Neutrophil (primary cell): ENCODE results near the gene MAPK11.

Experiments used
- H3K27ac ChIP-seq: fragments of 200-600 bp; sonication (generic); 2 replicates; pipeline ENCODE4 v1.5.1; 2016; ENCODE audit warnings: mild to moderate bottlenecking, moderate library complexity
- H3K27me3 ChIP-seq: fragments of 200-600 bp; sonication (generic); 2 replicates; pipeline ENCODE4 v1.6.0; 2016; ENCODE audit warnings: mild to moderate bottlenecking
- H3K36me3 ChIP-seq: fragments of 200-600 bp; sonication (generic); 2 replicates; pipeline ENCODE4 v1.5.1; 2017
- H3K4me1 ChIP-seq, 2 experiments: fragments of 200-600 bp in 1 of 2; sonication (generic) in 1 of 2; 1 replicate in 1 of 2; 2 replicates in 1 of 2; pipeline versions ENCODE4 v1.5.1 to v1.6.1; 2013 to 2016; ENCODE audit warnings: low read depth in 1 of 2, low read length in 1 of 2, mild to moderate bottlenecking in 1 of 2, moderate library complexity in 1 of 2; ENCODE audit not compliant: control insufficient read depth in 1 of 2, insufficient read depth in 1 of 2
- H3K4me3 ChIP-seq, 2 experiments: fragments of 200-600 bp in 1 of 2; sonication (generic) in 1 of 2; 1 replicate in 1 of 2; 2 replicates in 1 of 2; pipeline ENCODE4 v1.5.1; 2013 to 2016; ENCODE audit warnings: low read depth in 1 of 2, low read length in 1 of 2, mild to moderate bottlenecking in 1 of 2, moderate library complexity in 1 of 2
- H3K9me3 ChIP-seq: fragments of 200-600 bp; sonication (generic); 2 replicates; pipeline ENCODE4 v1.5.1; 2016
- CTCF ChIP-seq: fragments of 200-600 bp; sonication (generic); IDR thresholded peaks from 2 replicates; pipeline ENCODE4 v1.5.1; 2016; ENCODE audit warnings: antibody characterized with exemption

The MAPK11 gene

GRCh38 chr22:50267591-50268390, 2.4 kb downstream of the MAPK11 start:
- no peaks in the 10 kb centered on the region for H3K36me3 ChIP-seq
- no peak for TF ChIP-seq CTCF
- no peak overlapping the region for H3K27ac ChIP-seq
- H3K9me3 ChIP-seq: no peaks in the 10 kb centered on the region
- H3K27me3 ChIP-seq: peaks cover 100% of the 10 kb centered on the region
- no peak overlapping the region for H3K4me3 ChIP-seq
- peaks cover 0 to 23% of the 10 kb centered on the region in 2 experiments for H3K4me1 ChIP-seq

GRCh38 chr22:50266994-50267393, 3.2 kb downstream of the MAPK11 start:
- Histone ChIP-seq H3K9me3 (no peaks in the 10 kb centered on the region), H3K4me1 (peaks cover 0 to 23% of the 10 kb centered on the region in 2 experiments), H3K4me3 (no peak overlapping the region), H3K27me3 (peaks cover 100% of the 10 kb centered on the region), H3K27ac (no peak overlapping the region), H3K36me3 (no peaks in the 10 kb centered on the region)
- no peak for TF ChIP-seq CTCF

- H3K9me3 ChIP-seq: no peaks in the 10 kb centered on the region
- H3K36me3 ChIP-seq: no peaks in the 10 kb centered on the region
- no peak for TF ChIP-seq CTCF
- no peak overlapping the region for H3K27ac ChIP-seq
- no peak overlapping the region for H3K4me3 ChIP-seq
- H3K4me1 ChIP-seq: peaks cover 0 to 12% of the 10 kb centered on the region in 2 experiments
- H3K27me3 ChIP-seq: peaks cover 100% of the 10 kb centered on the region
These were observed 5.1 kb downstream of the MAPK11 start for GRCh38 chr22:50264946-50265669.

GRCh38 chr22:50264104-50264745, 6.0 kb downstream of the MAPK11 start:
- Histone ChIP-seq H3K4me3 (no peak overlapping the region), H3K4me1 (peaks cover 0 to 4% of the 10 kb centered on the region in 2 experiments), H3K9me3 (no peaks in the 10 kb centered on the region), H3K27me3 (peaks cover 100% of the 10 kb centered on the region), H3K36me3 (no peaks in the 10 kb centered on the region), H3K27ac (no peak overlapping the region)
- TF ChIP-seq CTCF: no peak

- TF ChIP-seq CTCF: no peak
- Histone ChIP-seq H3K36me3 (no peaks in the 10 kb centered on the region), H3K4me1 (peaks cover 0 to 4% of the 10 kb centered on the region in 2 experiments), H3K4me3 (no peak overlapping the region), H3K27ac (no peak overlapping the region), H3K27me3 (peaks cover 100% of the 10 kb centered on the region), H3K9me3 (no peaks in the 10 kb centered on the region)
These were observed 7.1 kb downstream of the MAPK11 start for GRCh38 chr22:50262973-50263617.
